Sciatic nerve (tissue), 2 donors: ENCODE measurements around the gene EXOC4. TPM values are rescaled to one million over a fixed set of nuclear protein-coding genes. Genes with fewer than 3 reads are reported as not detected.
"Not testable (repeated sequence)": the region's sequence is repeated elsewhere in the genome, so short reads cannot be mapped to it uniquely, and the experiment has no call there.

Source experiments
- ATAC-seq: fragments of 200-7000 bp; cut with Tn5 transposase; one replicate; pipeline ENCODE4 v1.9.1; 2020; ENCODE audit warnings: mild to moderate bottlenecking, moderate library complexity
- DNase-seq: peaks from one replicate; pipeline ENCODE4 v3.0.0-alpha.2; 2020; ENCODE audit warnings: low spot score
- intact Hi-C: fragments of 100-400 bp; cut with DNase I; formaldehyde crosslinking; loops from one replicate; pipeline ENCODE4 v1.14.2; 2022
- total RNA-seq: library from RNA; stranded (reverse); fragmentation: NEBNext Ultra II Directional; extraction: Animal tissue kit (Norgen Biotek cat#: 25700); gene quantifications from one replicate; pipeline ENCODE4 v1.2.1, GENCODE V29; 2021
- donor health status: DM: no; HTN: no; CAD: no.
- donor health status: DM: no; HTN: no; CAD: no.

Gene EXOC4
- total RNA-seq, 1 donor from 2014 or later, result 109 TPM

- intact Hi-C loops, result no loop called here
- no peak for ATAC-seq
Observed at GRCh38 chr7:134060874-134061273, 808.0 kb downstream of the EXOC4 start.

GRCh38 chr7:134062460-134062859 lies 809.6 kb downstream of the EXOC4 start:
- ATAC-seq, result no peak
- intact Hi-C loops, result no loop called here

More at GRCh38 chr7:134060874-134061273, 808.0 kb downstream of the EXOC4 start:
- no peak for DNase-seq

GRCh38 chr7:134065415-134065814 lies 812.5 kb downstream of the EXOC4 start:
- no peak for DNase-seq
- intact Hi-C loops, result no loop called here
- no peak for ATAC-seq

More at GRCh38 chr7:134062460-134062859, 809.6 kb downstream of the EXOC4 start:
- DNase-seq, result no peak

- ATAC-seq, result no peak
- no peak for DNase-seq
Observed at GRCh38 chr7:134067164-134067563, 814.3 kb downstream of the EXOC4 start.

GRCh38 chr7:134068670-134069069 lies 815.8 kb downstream of the EXOC4 start:
- DNase-seq (no peak), ATAC-seq (no peak)
- intact Hi-C loops, result no loop called here

More at GRCh38 chr7:134067164-134067563, 814.3 kb downstream of the EXOC4 start:
- intact Hi-C loops, result no loop called here

- no peak for ATAC-seq
- DNase-seq, result no peak
- intact Hi-C loops, result no loop called here
Observed at GRCh38 chr7:134069187-134069586, 816.3 kb downstream of the EXOC4 start.

GRCh38 chr7:134070673-134071072 lies 817.8 kb downstream of the EXOC4 start:
- no peak for DNase-seq
- intact Hi-C loops, result no loop called here
- no peak for ATAC-seq

- DNase-seq, result no peak
- ATAC-seq, result no peak
- intact Hi-C loops, result no loop called here
Observed at GRCh38 chr7:134071355-134072331, 818.8 kb downstream of the EXOC4 start.

GRCh38 chr7:134073276-134073675 lies 820.4 kb downstream of the EXOC4 start:
- intact Hi-C loops, result no loop called here
- ATAC-seq, result no peak
- DNase-seq, result no peak

- DNase-seq (no peak), ATAC-seq (no peak)
- intact Hi-C loops, result no loop called here
Observed at GRCh38 chr7:134075799-134076198, 822.9 kb downstream of the EXOC4 start.

GRCh38 chr7:134077560-134077959 lies 824.7 kb downstream of the EXOC4 start:
- ATAC-seq, intact Hi-C loops, DNase-seq: not testable (repeated sequence)

- intact Hi-C loops, result no loop called here
- DNase-seq (no peak), ATAC-seq (no peak)
Observed at GRCh38 chr7:134078991-134079390, 826.1 kb downstream of the EXOC4 start.

- intact Hi-C loops, result no loop called here
- ATAC-seq (no peak), DNase-seq (no peak)
Observed at GRCh38 chr7:134081695-134082094, 828.8 kb downstream of the EXOC4 start.

- ATAC-seq (no peak), DNase-seq (no peak)
- intact Hi-C loops, result no loop called here
Observed at GRCh38 chr7:134083766-134084487, 831.0 kb downstream of the EXOC4 start.

- intact Hi-C loops, result no loop called here
- DNase-seq (no peak), ATAC-seq (peak; percentile 32)
Observed at GRCh38 chr7:134084488-134085144, 831.7 kb downstream of the EXOC4 start.

- DNase-seq (no peak), ATAC-seq (no peak)
- intact Hi-C loops, result no loop called here
Observed at GRCh38 chr7:134085311-134085710, 832.4 kb downstream of the EXOC4 start.

- no peak for DNase-seq
- intact Hi-C loops, result no loop called here
- no peak for ATAC-seq
Observed at GRCh38 chr7:134086998-134087735, 834.3 kb downstream of the EXOC4 start.

GRCh38 chr7:134088199-134088598 lies 835.3 kb downstream of the EXOC4 start:
- DNase-seq (no peak), ATAC-seq (no peak)
- intact Hi-C loops, result no loop called here

GRCh38 chr7:134089446-134089845 lies 836.6 kb downstream of the EXOC4 start:
- intact Hi-C loops, result no loop called here
- DNase-seq (no peak), ATAC-seq (no peak)
